MCF 10A (cell line): ENCODE results near the gene RBSN. TPM values are rescaled to one million over a fixed set of nuclear protein-coding genes. Genes with fewer than 3 reads are reported as not detected.

Experiments used
- BruUV-seq: library from RNA; stranded (reverse); fragments of 400-500 nt; replicated peaks from 2 replicates; lab custom pipeline; 2021; lab: Mats Ljungman, UMichigan
- CTCF ChIA-PET: fragments of 300-600 bp; sonication (Branson Sonifier 250); formaldehyde crosslinking; extraction: SDS; loops from one replicate; lab custom pipeline; 2021; ENCODE audit warnings: antibody characterized with exemption, inconsistent platforms; lab: Yijun Ruan, JAX
- POLR2A ChIA-PET: fragments of 300-600, 350-650 bp; sonication (Branson Sonifier 250); formaldehyde crosslinking; extraction: SDS; loops from one replicate; lab custom pipeline; 2020; ENCODE audit warnings: antibody characterized with exemption, inconsistent platforms; lab: Yijun Ruan, JAX
- DNase-seq: peaks from one replicate; pipeline ENCODE4 v3.0.0-alpha.2; 2018; ENCODE audit not compliant: unreplicated experiment
- H3K27ac Mint-ChIP-seq: one replicate; pipeline ENCODE4 v1.8.0; 2022; ENCODE audit warnings: mild to moderate bottlenecking, low read depth, mixed read lengths; ENCODE audit not compliant: unreplicated experiment
- H3K27me3 Mint-ChIP-seq: one replicate; pipeline ENCODE4 v1.8.0; 2022; ENCODE audit warnings: mixed read lengths; ENCODE audit not compliant: insufficient read depth, unreplicated experiment
- H3K36me3 Mint-ChIP-seq: one replicate; pipeline ENCODE4 v1.8.0; 2022; ENCODE audit warnings: mild to moderate bottlenecking, moderate library complexity, mixed read lengths; ENCODE audit not compliant: insufficient read depth, unreplicated experiment
- H3K4me1 Mint-ChIP-seq: one replicate; pipeline ENCODE4 v1.8.0; 2022; ENCODE audit warnings: mixed read lengths; ENCODE audit not compliant: insufficient read depth, unreplicated experiment
- H3K4me3 Mint-ChIP-seq: one replicate; pipeline ENCODE4 v1.8.0; 2022; ENCODE audit warnings: mild to moderate bottlenecking, moderate library complexity, mixed read lengths; ENCODE audit not compliant: unreplicated experiment
- H3K9me3 Mint-ChIP-seq: one replicate; pipeline ENCODE4 v1.8.0; 2022; ENCODE audit warnings: mixed read lengths; ENCODE audit not compliant: unreplicated experiment
- CTCF ChIP-seq: fragments of 200-600 bp; IDR thresholded peaks from one replicate; pipeline ENCODE4 v1.8.0; 2022; ENCODE audit warnings: antibody characterized with exemption, mild to moderate bottlenecking; ENCODE audit not compliant: unreplicated experiment
- intact Hi-C: fragments of 100-400 bp; cut with micrococcal nuclease; formaldehyde crosslinking; loops from 2 replicates; pipeline ENCODE4 v1.14.1; 2022
- total RNA-seq: library from RNA; stranded (reverse); gene quantifications from 2 replicates; pipeline ENCODE4 v1.2.3, GENCODE V29; 2022

Gene RBSN
- total RNA-seq, 1 experiment from 2014 or later = 39.6 TPM

DNA sequence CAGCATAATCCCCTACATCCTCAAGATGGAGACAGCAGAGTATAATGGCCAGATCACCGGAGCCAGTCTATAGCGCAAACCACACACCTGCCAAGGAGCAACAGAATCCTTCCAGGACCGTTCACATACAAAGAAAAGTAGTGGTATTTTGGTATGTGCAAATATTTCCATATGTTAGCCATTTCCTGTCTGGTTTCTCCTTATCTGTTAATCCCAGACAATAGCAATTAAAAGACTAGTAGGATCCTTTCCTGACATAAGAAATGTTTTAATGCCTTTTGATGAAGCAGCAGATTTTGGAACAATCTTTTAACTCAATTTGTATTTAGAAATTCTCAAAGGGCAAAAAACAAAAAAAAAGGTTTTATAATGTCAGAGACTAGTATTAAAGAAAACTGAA, 56.0 kb downstream of the RBSN start:
- TF ChIP-seq CTCF = no peak
- CTCF ChIA-PET = interaction anchor here (0.9 kb wide), 1 partner anchor 8 kb away, joined by 4 read pairs; no protein-coding TSS in a partner anchor
- peaks cover 5% of the 10 kb centered on the region for H3K4me1 Mint-ChIP-seq
- intact Hi-C loops = no loop called here
- no peaks in the 10 kb centered on the region for H3K9me3 Mint-ChIP-seq
- no peak overlapping the region for H3K27ac Mint-ChIP-seq
- POLR2A ChIA-PET = interaction anchor here (1.1 kb wide), 1 partner anchor 59 kb away, joined by 3 read pairs; no protein-coding TSS in a partner anchor
- no peak overlapping the region for H3K4me3 Mint-ChIP-seq
- no TSS peak for BruUV-seq
- H3K36me3 Mint-ChIP-seq = peaks cover 97% of the 10 kb centered on the region
- no peak for DNase-seq
- no peaks in the 10 kb centered on the region for H3K27me3 Mint-ChIP-seq

- Mint-ChIP-seq H3K27me3 (no peaks in the 10 kb centered on the region), H3K9me3 (no peaks in the 10 kb centered on the region), H3K36me3 (peaks cover 97% of the 10 kb centered on the region), H3K27ac (no peak overlapping the region), H3K4me3 (no peak overlapping the region), H3K4me1 (peaks cover 5% of the 10 kb centered on the region)
- intact Hi-C loops = no loop called here
- no peak for DNase-seq
- POLR2A ChIA-PET = no interaction called here
- BruUV-seq = no TSS peak
- no peak for TF ChIP-seq CTCF
- CTCF ChIA-PET = no interaction called here
These were observed 57.0 kb downstream of the RBSN start for GRCh38 chr3:15041950-15042349.

- H3K36me3 Mint-ChIP-seq = peaks cover 97% of the 10 kb centered on the region
- H3K4me1 Mint-ChIP-seq = peaks cover 5% of the 10 kb centered on the region
- no peak for TF ChIP-seq CTCF
- peak; percentile 11 for DNase-seq
- no TSS peak for BruUV-seq
- intact Hi-C loops = no loop called here
- POLR2A ChIA-PET = no interaction called here
- CTCF ChIA-PET = no interaction called here
- H3K9me3 Mint-ChIP-seq = no peaks in the 10 kb centered on the region
- no peak overlapping the region for H3K4me3 Mint-ChIP-seq
- no peaks in the 10 kb centered on the region for H3K27me3 Mint-ChIP-seq
- peak overlapping the region; percentile 32 for H3K27ac Mint-ChIP-seq
These were observed 58.1 kb downstream of the RBSN start for GRCh38 chr3:15040844-15041243.

DNA sequence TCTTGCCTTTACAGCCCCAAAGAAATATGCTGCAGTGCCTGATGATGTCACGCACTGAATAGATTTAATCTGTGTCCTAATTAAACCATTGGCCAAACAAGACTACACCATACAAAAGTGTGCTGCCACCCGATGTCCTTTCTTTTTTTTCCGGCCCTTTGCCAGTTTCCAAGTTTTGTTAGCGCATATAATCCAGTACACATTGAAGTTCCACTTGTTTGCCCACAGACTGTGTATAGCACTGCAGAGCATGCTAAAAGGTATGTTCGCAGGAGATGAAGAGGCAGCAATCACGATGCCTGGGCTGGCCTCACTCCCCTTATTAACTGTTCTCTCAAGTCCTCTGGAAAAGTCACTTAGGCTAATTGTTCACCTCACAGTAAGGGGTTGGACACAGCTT, 60.6 kb downstream of the RBSN start:
- BruUV-seq = no TSS peak
- Mint-ChIP-seq H3K4me3 (no peak overlapping the region), H3K27ac (no peak overlapping the region), H3K4me1 (peaks cover 5% of the 10 kb centered on the region), H3K9me3 (no peaks in the 10 kb centered on the region), H3K27me3 (no peaks in the 10 kb centered on the region), H3K36me3 (peaks cover 97% of the 10 kb centered on the region)
- intact Hi-C loops = no loop called here
- ChIA-PET CTCF (interaction anchor here (1.0 kb wide), 1 partner anchor 24 kb away, joined by 3 read pairs; no protein-coding TSS in a partner anchor), POLR2A (interaction anchor here (0.6 to 1.6 kb wide), 3 partner anchors 8 to 340 kb away, joined by 3 to 4 read pairs (median 3); no protein-coding TSS in a partner anchor)
- TF ChIP-seq CTCF = no peak
- no peak for DNase-seq
